NCI-H146 (cell line): ENCODE data around the gene OCRL.
"Not testable (repeated sequence)": the region's sequence is repeated elsewhere in the genome, so short reads cannot be mapped to it uniquely, and the experiment has no call there.

ENCODE experiments used
- DNase-seq: peaks from one replicate; lab custom pipeline; 2025; lab: John Stamatoyannopoulos, UW

Gene OCRL

DNA sequence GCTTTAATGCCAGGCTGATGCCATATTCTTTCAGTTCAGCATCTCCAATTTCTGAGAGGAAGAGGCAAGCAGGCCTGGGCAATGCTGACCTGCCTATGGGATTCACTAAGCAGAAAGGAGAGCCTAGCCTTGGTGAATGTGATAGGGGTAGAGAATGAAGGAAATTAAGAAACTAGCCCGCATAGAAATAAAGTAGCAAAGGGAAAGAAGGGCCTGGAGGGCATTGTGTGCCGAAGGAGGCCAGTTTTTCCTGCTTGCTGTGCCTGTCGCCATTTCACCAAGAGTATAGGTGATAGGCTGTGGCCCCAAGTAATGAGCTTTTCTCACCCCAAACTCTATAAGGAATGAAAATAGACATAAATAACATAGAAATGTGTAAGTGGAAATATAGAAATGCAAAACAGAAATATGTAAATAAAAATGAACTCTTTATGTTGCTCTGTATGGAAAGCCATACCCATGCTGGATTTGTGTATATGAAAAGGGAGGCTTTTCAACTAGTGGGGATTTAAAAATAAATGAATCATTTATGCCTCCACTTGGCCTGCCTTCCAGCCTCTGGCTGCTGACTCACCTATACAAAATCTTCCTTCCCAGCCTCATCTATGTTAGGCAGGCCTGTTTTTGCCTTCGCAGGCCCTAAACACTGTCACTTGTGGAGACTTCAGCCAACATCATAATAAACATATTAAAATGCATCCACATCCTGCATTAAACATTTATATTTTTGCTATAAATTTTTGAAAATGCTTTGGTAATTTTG lies 5.1 kb upstream of the OCRL start:
- DNase-seq, result no peak

- peak; percentile 17 for DNase-seq
These were observed 694 bp downstream of the OCRL start for GRCh38 chrX:129540722-129541184.

- DNase-seq, result no peak
These were observed 4.7 kb downstream of the OCRL start for GRCh38 chrX:129544780-129545179.

- no peak for DNase-seq
These were observed 5.3 kb downstream of the OCRL start for GRCh38 chrX:129545408-129545807.

DNA sequence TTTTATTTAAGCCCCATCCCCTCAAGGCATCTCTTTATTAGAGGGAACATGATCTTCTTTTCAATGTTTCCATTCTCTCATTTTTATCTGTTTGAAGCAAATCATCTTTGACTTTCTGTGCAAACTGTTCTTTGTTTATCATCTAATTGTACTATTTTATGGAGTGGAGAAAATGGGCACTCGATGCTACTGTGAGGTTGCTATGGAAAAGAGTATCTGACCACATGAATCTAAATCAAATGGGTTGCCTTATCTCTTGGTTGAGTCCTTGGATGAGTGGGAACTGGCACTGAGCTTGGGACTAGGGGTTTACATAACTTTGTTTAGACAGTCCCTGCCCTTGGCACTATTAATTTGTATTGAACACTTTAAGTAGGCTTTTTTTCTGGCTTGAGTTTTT lies 9.1 kb downstream of the OCRL start:
- DNase-seq, result peak; percentile 83

DNA sequence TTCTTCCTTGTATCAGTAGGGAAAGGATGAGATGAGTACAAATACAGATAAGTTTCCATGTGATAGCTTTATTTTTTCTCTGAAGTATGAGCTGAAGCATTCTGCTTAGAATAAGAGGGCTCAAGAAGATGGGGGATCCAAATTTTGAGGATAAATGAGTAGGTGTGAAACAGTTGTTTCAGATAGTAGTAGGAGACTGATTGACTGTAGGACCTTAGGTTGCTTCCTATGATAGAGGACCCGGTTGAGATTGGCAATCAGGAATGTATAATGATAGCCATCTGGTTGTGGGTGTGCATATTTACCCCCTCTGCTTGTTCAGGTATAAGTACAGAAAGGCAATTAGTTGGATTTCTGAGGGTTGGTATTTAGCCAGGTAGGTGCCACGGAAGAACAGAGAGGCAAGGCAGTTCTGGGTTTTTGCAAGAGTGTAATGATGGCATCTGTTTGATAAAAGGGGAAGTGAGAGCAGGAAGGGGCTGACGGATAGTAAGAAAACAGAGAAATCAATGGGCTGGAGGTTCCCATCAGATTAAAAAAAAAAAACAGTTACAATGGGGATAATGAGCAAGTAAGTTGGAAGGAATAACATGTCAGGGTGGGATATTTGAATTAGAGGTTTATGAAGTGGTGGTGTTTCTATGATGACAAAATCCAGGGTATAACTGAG lies 13.7 kb downstream of the OCRL start:
- no peak for DNase-seq

DNA sequence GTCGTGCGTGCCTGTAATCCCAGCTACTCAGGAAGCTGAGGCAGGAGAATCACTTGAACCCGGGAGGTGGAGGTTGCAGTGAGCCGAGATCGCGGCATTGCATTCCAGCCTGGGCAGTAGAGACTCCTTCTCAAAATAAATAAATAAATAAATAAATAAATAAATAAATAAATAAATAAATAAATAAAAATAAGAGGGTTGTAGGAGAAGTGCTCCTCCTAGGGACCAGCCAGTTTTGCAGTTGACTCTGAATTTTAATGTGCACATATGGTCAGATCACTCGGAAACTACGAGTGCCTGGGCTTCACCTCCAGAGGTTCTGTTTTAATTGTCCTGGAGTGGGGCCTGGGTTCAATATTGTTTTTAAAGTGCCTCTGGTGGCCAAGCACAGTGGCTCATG lies 14.8 kb downstream of the OCRL start:
- not testable (repeated sequence) for DNase-seq

- no peak for DNase-seq
These were observed 16.8 kb downstream of the OCRL start for GRCh38 chrX:129556806-129557315.

DNA sequence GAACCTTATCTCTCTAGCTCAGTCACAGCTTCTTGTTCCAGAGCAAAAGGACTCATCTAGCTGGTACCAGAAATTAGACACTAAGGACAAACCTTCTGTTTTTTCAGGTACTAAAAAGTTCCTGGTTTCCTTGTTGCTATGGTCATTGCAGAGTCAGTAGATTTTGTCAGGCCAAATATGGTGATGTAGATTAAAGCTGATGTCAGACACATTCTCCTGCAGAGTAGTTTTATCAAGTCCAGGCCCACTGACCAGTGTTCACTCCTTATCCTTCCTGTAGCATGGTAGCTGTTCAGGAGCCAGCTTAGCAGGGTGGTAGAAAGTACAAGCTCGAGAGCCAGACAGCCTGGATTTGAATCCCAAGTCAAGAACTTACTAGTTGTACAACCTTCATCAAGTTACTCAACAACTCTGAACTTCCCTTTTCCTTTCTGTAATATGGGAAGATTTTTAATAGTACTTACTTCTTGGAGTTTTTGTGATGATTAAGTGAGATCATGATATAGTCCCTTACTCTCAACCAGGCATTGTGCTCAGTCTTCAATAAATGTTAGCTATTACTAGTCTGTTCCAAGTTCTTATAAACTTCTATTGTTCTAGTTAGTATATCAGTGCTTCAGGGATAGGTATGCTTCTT lies 17.9 kb downstream of the OCRL start:
- DNase-seq, result no peak

- no peak for DNase-seq
These were observed 19.7 kb downstream of the OCRL start for GRCh38 chrX:129559783-129560182.

GRCh38 chrX:129561453-129561852 lies 21.4 kb downstream of the OCRL start:
- DNase-seq, result no peak

GRCh38 chrX:129564345-129564744 lies 24.3 kb downstream of the OCRL start:
- DNase-seq, result not testable (repeated sequence)

- DNase-seq, result no peak
These were observed 25.1 kb downstream of the OCRL start for GRCh38 chrX:129565046-129565650.

GRCh38 chrX:129566073-129566472 lies 26.0 kb downstream of the OCRL start:
- DNase-seq, result no peak

GRCh38 chrX:129568349-129568748 lies 28.3 kb downstream of the OCRL start:
- no peak for DNase-seq

GRCh38 chrX:129572422-129572821 lies 32.4 kb downstream of the OCRL start:
- DNase-seq, result no peak

DNA sequence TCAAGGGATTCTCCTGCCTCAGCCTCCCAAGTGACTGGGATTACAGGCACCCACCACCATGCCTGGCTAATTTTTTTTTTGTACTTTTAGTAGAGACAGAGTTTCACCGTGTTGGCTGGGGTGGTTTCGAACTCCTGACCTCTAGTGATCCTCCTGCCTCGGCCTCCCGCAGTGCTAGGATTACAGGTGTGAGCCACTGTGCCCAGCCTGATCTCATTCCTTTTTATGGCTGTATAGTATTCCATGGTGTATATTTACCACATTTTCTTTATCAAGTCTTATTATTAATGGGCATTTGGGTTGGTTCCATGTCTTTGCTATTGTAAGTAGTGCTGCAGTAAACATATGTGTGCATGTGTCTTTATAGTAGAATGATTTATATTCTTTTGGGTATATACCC lies 33.6 kb downstream of the OCRL start:
- not testable (repeated sequence) for DNase-seq

DNA sequence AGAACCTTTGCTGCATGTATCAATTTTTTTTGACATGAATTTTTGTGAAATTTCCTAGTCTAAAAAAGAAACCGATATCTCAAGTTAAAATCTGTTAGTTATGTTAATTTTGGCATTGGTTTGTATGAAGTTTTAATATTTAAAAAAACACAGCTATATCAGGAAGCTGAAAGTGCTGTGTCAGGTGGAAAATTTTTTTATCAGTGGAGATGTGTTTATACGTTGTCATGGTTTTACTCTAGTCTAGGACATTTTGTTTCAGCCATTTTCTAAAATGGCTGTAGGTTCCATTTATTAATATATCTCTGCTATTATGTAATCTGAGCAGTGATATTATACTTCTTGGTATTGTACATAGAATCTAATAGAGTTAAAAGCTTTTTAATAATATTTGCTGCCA lies 34.2 kb downstream of the OCRL start:
- DNase-seq, result no peak

DNA sequence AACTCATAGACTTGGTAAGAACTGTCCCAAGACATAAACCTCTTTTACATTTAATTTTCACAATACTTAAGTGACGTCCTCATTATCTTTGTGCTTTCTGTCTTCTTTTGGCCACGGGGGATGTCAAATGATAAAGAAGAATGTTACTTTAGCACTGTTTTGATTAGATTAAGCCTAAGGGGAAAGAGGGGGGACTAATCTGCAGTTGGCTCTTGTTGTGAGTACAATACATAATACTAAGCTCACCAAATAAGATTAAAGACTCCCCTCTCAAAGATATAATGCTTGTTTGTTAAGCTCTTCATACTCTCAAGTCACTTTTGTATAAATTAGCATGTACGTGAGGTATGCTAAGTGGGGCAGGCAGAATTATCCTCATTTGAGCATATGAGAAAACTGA lies 36.5 kb downstream of the OCRL start:
- no peak for DNase-seq

DNA sequence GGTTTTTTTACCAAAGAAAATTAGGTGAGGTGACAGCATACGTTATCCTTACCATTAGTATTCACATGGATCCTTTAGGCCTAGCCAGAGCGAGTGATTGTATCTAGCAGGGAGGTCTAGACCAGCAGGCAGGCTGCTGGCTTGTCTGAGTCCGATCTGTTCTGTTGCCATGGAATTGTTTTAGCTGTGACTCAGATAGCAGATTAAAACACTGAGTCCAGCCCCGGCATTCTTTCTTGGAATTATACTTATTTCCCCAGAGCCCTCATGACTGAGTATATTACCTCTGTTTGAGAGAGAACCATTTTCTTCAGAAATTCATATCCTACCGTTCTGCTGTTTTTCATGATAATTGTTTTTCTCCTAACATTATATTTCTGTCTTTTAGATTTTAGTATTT lies 37.4 kb downstream of the OCRL start:
- DNase-seq, result no peak

DNA sequence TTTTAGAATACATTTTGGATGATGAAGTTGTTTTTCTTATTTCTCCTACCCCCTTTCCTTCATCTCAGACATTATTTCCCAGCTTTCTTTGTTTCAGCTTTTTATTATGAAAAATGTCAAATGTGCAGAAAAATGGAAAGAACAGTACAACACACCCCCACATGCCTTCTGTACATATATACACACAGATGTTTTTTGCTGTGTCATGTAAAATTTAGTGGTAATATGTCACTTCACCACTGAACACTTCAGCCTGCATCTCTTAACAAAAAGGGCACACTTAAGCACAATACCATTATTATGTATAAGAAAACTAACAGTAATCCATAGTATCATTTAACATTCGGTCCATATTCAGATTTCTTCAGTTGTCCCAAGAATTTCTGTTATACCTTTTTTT lies 37.8 kb downstream of the OCRL start:
- DNase-seq, result no peak

DNA sequence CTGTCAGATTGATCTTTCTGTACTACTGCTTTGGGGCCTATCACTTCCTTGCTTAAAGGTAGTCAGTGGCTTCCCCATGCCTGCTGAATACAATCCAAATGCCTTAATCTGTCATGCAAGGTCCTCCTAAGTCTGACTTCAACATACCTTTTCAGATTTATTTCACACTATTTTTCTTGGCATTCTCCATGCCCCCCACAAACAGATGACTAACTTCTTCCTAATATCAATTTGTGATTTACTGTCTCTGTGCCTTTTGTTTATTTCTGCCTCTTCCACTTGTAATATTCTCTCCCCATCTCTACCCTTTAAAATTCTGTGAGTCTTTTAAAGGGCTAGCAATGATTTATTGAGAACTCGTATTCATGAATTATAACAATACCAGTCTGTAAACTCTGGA lies 41.8 kb downstream of the OCRL start:
- DNase-seq, result no peak

DNA sequence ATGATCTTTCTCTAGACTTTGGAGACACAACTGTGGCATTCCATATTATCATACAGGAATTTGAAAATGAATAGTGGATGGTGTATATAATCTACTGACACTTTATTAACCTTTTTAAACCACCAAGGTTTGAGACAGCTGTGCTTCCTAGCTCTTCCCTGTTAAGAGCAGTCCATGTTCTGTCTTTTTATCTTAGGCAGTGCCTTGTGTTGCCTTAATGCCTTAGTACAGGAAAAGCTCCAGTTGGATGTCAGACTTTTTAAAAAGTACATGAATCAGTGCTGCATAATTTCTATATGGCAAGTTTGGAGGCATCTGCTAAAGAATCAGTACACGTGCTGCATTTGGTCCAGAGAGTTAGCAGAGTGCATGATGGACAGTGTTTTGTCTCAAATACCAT lies 45.1 kb downstream of the OCRL start:
- DNase-seq, result no peak
